RWPE2 (cell line): ENCODE data around the gene KLF16.

Source experiments
- ATAC-seq: fragments of 200-7000 bp; cut with Tn5 transposase; 3 replicates; pipeline ENCODE4 v1.9.1; 2021; ENCODE audit warnings: low read depth
- DNase-seq: peaks from one replicate; pipeline ENCODE4 v3.0.0-alpha.2; 2020; ENCODE audit warnings: low spot score
- H3K27ac ChIP-seq: fragments of 450-650 bp; 2 replicates; pipeline ENCODE4 v1.5.1; 2017; ENCODE audit warnings: mild to moderate bottlenecking; ENCODE audit not compliant: poor library complexity, severe bottlenecking
- H3K27me3 ChIP-seq: fragments of 250-450 bp; sonication (Bioruptor Pico); 2 replicates; pipeline ENCODE4 v1.5.1; 2021; ENCODE audit warnings: mild to moderate bottlenecking, moderate library complexity; ENCODE audit not compliant: insufficient read depth, poor library complexity, severe bottlenecking
- H3K36me3 ChIP-seq: fragments of 250-450 bp; sonication (Bioruptor Pico); 2 replicates; pipeline ENCODE4 v1.5.1; 2020; ENCODE audit warnings: low read depth, mild to moderate bottlenecking, moderate library complexity
- H3K4me1 ChIP-seq: fragments of 250-450 bp; sonication (Bioruptor Pico); 2 replicates; pipeline ENCODE4 v1.5.1; 2021; ENCODE audit warnings: mild to moderate bottlenecking, moderate library complexity; ENCODE audit not compliant: insufficient read depth, poor library complexity, severe bottlenecking
- H3K4me3 ChIP-seq: fragments of 250-450 bp; sonication (Bioruptor Pico); 2 replicates; pipeline ENCODE4 v1.5.1; 2021; ENCODE audit warnings: mild to moderate bottlenecking, moderate library complexity; ENCODE audit not compliant: severe bottlenecking
- H3K9me3 ChIP-seq: fragments of 250-450 bp; sonication (Bioruptor Pico); 2 replicates; pipeline ENCODE4 v1.5.1; 2021; ENCODE audit warnings: mild to moderate bottlenecking, moderate library complexity; ENCODE audit not compliant: severe bottlenecking
- TF ChIP-seq, protein P1 (sequence below): fragments of 450-650 bp; IDR thresholded peaks from one replicate; pipeline ENCODE4 v1.5.1; 2017; ENCODE audit warnings: mild to moderate bottlenecking, moderate library complexity; ENCODE audit not compliant: poor library complexity, severe bottlenecking

Gene KLF16

GRCh38 chr19:1909761-1910080 lies 46.3 kb upstream of the KLF16 start:
- TF ChIP-seq, protein P1, sequence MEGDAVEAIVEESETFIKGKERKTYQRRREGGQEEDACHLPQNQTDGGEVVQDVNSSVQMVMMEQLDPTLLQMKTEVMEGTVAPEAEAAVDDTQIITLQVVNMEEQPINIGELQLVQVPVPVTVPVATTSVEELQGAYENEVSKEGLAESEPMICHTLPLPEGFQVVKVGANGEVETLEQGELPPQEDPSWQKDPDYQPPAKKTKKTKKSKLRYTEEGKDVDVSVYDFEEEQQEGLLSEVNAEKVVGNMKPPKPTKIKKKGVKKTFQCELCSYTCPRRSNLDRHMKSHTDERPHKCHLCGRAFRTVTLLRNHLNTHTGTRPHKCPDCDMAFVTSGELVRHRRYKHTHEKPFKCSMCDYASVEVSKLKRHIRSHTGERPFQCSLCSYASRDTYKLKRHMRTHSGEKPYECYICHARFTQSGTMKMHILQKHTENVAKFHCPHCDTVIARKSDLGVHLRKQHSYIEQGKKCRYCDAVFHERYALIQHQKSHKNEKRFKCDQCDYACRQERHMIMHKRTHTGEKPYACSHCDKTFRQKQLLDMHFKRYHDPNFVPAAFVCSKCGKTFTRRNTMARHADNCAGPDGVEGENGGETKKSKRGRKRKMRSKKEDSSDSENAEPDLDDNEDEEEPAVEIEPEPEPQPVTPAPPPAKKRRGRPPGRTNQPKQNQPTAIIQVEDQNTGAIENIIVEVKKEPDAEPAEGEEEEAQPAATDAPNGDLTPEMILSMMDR = no peak
- no peak overlapping the region for H3K27ac ChIP-seq

DNA sequence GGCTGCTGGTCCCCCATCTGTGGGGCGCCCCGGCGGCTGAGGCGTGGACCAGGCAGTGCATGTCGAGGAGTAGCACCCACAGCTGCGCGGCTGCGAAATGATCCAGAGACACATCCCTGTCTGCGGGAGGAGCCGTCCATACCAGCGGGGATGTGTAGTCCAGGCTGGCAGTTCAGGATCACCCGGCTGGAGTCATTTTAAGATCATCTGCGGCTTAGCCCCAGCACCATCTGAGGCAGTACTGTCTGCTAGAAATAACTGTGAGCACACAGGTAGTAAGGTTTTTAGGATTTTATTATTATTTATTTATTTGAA lies 44.9 kb upstream of the KLF16 start:
- H3K27ac ChIP-seq = peak overlapping the region; percentile 45
- no peaks in the 10 kb centered on the region for H3K4me1 ChIP-seq
- peaks cover 9% of the 10 kb centered on the region; the same call in 1 of the 2 replicates for H3K36me3 ChIP-seq
- no peak for ATAC-seq
- TF ChIP-seq, protein P1 = no peak
- no peak for DNase-seq
- H3K9me3 ChIP-seq = no peaks in the 10 kb centered on the region
- H3K4me3 ChIP-seq = no peak overlapping the region
- H3K27me3 ChIP-seq = no peaks in the 10 kb centered on the region

More at GRCh38 chr19:1909761-1910080, 46.3 kb upstream of the KLF16 start:
- no peaks in the 10 kb centered on the region for H3K27me3 ChIP-seq
- ATAC-seq = no peak
- peaks cover 6% of the 10 kb centered on the region for H3K4me1 ChIP-seq
- H3K4me3 ChIP-seq = no peak overlapping the region
- peaks cover 9% of the 10 kb centered on the region; the same call in 1 of the 2 replicates for H3K36me3 ChIP-seq
- DNase-seq = no peak
- no peaks in the 10 kb centered on the region for H3K9me3 ChIP-seq

DNA sequence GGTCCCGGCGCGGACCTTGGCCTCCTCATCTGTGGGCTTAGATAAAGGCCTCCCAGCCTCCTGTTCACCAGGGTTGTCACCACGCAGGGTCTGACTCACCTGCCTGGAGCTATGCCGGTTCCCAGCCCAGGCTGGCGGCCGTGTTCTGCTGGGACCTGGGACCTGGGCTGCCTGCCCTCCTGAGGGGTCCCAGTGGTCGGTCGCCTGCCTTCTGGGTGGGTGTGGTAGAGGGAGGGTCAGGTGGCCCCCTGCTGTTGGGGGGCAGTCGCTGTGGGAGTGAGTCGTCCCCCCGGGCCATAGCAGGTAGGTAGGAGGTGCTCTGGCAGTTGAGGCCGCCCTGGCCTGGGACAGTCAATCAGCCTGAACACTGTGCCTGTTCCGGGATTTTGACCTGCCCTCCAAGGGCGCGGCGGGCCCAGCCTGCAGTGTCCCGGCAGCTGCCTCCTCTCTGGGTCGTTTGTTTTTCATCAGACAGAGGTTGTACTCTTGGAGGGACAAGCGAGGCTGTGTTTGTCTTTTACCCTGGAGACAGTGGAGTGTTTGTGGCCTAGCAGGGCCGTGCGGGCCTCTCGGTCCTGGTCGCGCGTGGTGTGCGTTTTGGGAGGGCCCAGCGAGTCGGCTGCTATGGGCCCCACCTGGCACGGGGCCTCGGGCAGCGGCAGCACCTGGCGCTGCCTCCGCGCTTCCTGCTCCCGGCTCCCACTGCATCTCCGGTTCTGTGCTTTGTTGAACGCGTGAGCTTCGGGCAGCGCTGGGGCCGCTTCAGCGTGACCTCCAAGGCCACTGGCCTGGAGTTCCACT lies 44.4 kb upstream of the KLF16 start:
- Histone ChIP-seq H3K4me3 (peak overlapping the region; percentile 9), H3K27ac (peak overlapping the region; percentile 45)
- DNase-seq = no peak

DNA sequence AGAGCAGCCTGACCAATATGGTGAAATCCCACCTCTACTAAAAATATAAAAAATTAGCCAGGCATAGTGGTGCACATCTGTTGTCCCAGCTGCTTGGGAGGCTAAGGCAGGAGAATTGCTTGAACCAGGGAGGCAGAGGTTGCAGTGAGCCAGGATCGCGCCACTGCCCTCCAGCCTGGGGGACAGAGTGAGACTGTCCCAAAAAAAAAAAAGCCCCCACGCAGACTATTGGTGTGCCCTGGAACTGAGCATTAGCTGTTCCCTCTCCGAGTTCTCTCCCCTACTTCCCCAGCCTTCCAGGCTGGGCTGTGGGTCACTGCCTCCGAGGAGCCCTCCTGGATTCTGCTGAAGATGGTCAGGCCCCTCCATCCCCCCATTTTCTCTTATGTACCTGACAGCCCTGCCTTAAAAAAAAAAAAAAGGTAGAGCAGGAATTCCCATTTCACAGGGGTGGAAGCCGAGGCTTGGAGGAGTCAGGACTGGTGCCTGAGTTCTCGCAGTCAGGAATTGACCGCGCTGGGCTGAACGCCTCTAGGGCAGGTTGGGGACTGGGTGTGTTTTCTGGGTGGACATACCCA lies 43.7 kb upstream of the KLF16 start:
- H3K27ac ChIP-seq = peak overlapping the region; percentile 45
- no peaks in the 10 kb centered on the region for H3K27me3 ChIP-seq
- DNase-seq = no peak
- TF ChIP-seq, protein P1 = no peak
- H3K9me3 ChIP-seq = no peaks in the 10 kb centered on the region
- peak overlapping the region; percentile 9 for H3K4me3 ChIP-seq
- ATAC-seq = no peak
- H3K36me3 ChIP-seq = peaks cover 9% of the 10 kb centered on the region; the same call in 1 of the 2 replicates
- H3K4me1 ChIP-seq = no peaks in the 10 kb centered on the region

More for the DNA sequence above, 44.4 kb upstream of the KLF16 start:
- no peaks in the 10 kb centered on the region for H3K4me1 ChIP-seq
- peak; percentile 41; the same call in 2 of the 3 replicates for ATAC-seq
- peaks cover 9% of the 10 kb centered on the region; the same call in 1 of the 2 replicates for H3K36me3 ChIP-seq
- no peaks in the 10 kb centered on the region for H3K27me3 ChIP-seq
- no peaks in the 10 kb centered on the region for H3K9me3 ChIP-seq
- TF ChIP-seq, protein P1 = no peak

DNA sequence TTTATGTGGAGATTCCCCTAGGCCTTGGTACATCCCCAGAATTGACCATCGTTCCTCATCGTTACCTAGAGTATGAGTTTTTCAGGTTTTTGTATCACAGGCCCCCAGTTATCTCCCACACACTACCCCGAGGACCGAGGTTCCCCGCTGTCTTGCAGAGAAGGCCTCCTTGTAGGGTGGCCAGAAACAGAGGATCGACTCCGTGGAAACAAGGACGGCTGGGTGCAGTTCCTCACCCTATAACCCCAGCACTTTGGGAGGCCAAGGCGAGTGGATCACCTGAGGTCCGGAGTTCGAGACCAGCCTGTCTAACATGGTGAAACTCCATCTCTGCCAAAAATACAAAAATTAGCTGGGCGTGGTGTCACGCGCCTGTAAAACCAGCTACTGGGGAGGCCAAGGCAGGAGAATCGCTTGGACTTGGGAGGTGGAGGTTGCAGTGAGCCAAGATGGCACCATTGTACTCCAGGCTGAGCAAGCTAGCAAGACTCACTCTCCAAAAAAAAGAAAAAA lies 42.5 kb upstream of the KLF16 start:
- Histone ChIP-seq H3K9me3 (no peaks in the 10 kb centered on the region), H3K27ac (peak overlapping the region; percentile 56), H3K4me1 (no peaks in the 10 kb centered on the region), H3K27me3 (no peaks in the 10 kb centered on the region), H3K36me3 (peaks cover 9% of the 10 kb centered on the region; the same call in 1 of the 2 replicates), H3K4me3 (peak overlapping the region; percentile 77)
- ATAC-seq (no peak), DNase-seq (no peak)
- TF ChIP-seq, protein P1 = no peak
